CD4-positive, alpha-beta T cell treated with Interleukin-15 for 4 hours (primary cell): Measurements from ENCODE around the gene TGM4.
"Not testable (repeated sequence)": the region's sequence is repeated elsewhere in the genome, so short reads cannot be mapped to it uniquely, and the experiment has no call there.

Source experiments
- DNase-seq: peaks from one replicate; pipeline ENCODE4 v3.0.0-alpha.2; 2020; ENCODE audit warnings: low spot score

TGM4 gene

GRCh38 chr3:44915702-44916438 is 41.5 kb downstream of the TGM4 start:
- no peak for DNase-seq

- DNase-seq, result no peak
These were observed 43.7 kb downstream of the TGM4 start for GRCh38 chr3:44918087-44918486.

- no peak for DNase-seq
These were observed 44.2 kb downstream of the TGM4 start for GRCh38 chr3:44918581-44918980.

- no peak for DNase-seq
These were observed 45.7 kb downstream of the TGM4 start for GRCh38 chr3:44920081-44920480.

GRCh38 chr3:44923632-44924456 is 49.4 kb downstream of the TGM4 start:
- no peak for DNase-seq

GRCh38 chr3:44924457-44925084 is 50.2 kb downstream of the TGM4 start:
- no peak for DNase-seq

GRCh38 chr3:44926172-44926571 is 51.8 kb downstream of the TGM4 start:
- DNase-seq, result no peak

GRCh38 chr3:44926921-44927320 is 52.5 kb downstream of the TGM4 start:
- DNase-seq, result no peak

- DNase-seq, result no peak
These were observed 53.0 kb downstream of the TGM4 start for GRCh38 chr3:44927371-44927770.

- DNase-seq, result no peak
These were observed 55.4 kb downstream of the TGM4 start for GRCh38 chr3:44929782-44930181.

- DNase-seq, result no peak
These were observed 56.5 kb downstream of the TGM4 start for GRCh38 chr3:44930911-44931310.

- DNase-seq, result no peak
These were observed 57.4 kb downstream of the TGM4 start for GRCh38 chr3:44931791-44932190.

GRCh38 chr3:44932271-44932670 is 57.9 kb downstream of the TGM4 start:
- DNase-seq, result no peak

- DNase-seq, result no peak
These were observed 58.9 kb downstream of the TGM4 start for GRCh38 chr3:44932986-44933944.

GRCh38 chr3:44939581-44940036 is 65.2 kb downstream of the TGM4 start:
- DNase-seq, result no peak

- no peak for DNase-seq
These were observed 68.0 kb downstream of the TGM4 start for GRCh38 chr3:44942202-44942921.

GRCh38 chr3:44948239-44948638 is 73.8 kb downstream of the TGM4 start:
- no peak for DNase-seq

GRCh38 chr3:44949770-44950169 is 75.4 kb downstream of the TGM4 start:
- not testable (repeated sequence) for DNase-seq

- DNase-seq, result no peak
These were observed 75.9 kb downstream of the TGM4 start for GRCh38 chr3:44950275-44950734.

- no peak for DNase-seq
These were observed 78.3 kb downstream of the TGM4 start for GRCh38 chr3:44952689-44953088.

GRCh38 chr3:44954304-44954703 is 79.9 kb downstream of the TGM4 start:
- DNase-seq, result no peak
